ENCODE results near the gene STAG1.

- no peak for TF ChIP-seq CTCF (IDR thresholded peaks at IDR 0.05)
- no peak for TF ChIP-seq POLR2A (IDR thresholded peaks at IDR 0.05)
Observed at GRCh38 chr3:136366289-136366688, 385.9 kb downstream of the STAG1 start.
